NT2/D1 (cell line): ENCODE data around the gene SPOCK1.
"Not testable (repeated sequence)": the region's sequence is repeated elsewhere in the genome, so short reads cannot be mapped to it uniquely, and the experiment has no call there.

Experiments
- DNase-seq: peaks from one replicate; pipeline ENCODE4 v3.0.0-alpha.2; 2011; ENCODE audit warnings: low read depth, low spot score
- H3K27me3 ChIP-seq: 2 replicates; pipeline ENCODE4 v1.6.0; 2011; ENCODE audit warnings: mild to moderate bottlenecking; ENCODE audit not compliant: insufficient read length, insufficient read depth
- H3K36me3 ChIP-seq: 2 replicates; pipeline ENCODE4 v1.6.1; 2011; ENCODE audit warnings: mild to moderate bottlenecking, low read length, mixed read lengths; ENCODE audit not compliant: insufficient read depth, insufficient read length
- H3K4me1 ChIP-seq: 2 replicates; pipeline ENCODE4 v1.5.1; 2011; ENCODE audit not compliant: insufficient read depth, insufficient read length
- H3K4me3 ChIP-seq: 2 replicates; pipeline ENCODE4 v1.5.1; 2011; ENCODE audit warnings: low read depth; ENCODE audit not compliant: insufficient read length
- H3K9ac ChIP-seq: 2 replicates; pipeline ENCODE4 v1.6.0; 2011; ENCODE audit warnings: low read depth; ENCODE audit not compliant: insufficient read length
- H3K9me3 ChIP-seq: 2 replicates; pipeline ENCODE4 v1.5.1; 2011; ENCODE audit warnings: mild to moderate bottlenecking, low read length; ENCODE audit not compliant: insufficient read depth
- SUZ12 ChIP-seq: IDR thresholded peaks from 2 replicates; pipeline ENCODE4 v1.6.1; 2011; ENCODE audit not compliant: insufficient read length, insufficient read depth; ENCODE audit errors: extremely low read depth
- YY1 ChIP-seq: IDR thresholded peaks from 2 replicates; pipeline ENCODE4 v1.6.1; 2011; ENCODE audit not compliant: insufficient read length, insufficient read depth
- ZNF274 ChIP-seq: IDR thresholded peaks from 2 replicates; pipeline ENCODE4 v1.6.1; 2011; ENCODE audit warnings: mild to moderate bottlenecking, low read depth, low read length

SPOCK1 gene

DNA sequence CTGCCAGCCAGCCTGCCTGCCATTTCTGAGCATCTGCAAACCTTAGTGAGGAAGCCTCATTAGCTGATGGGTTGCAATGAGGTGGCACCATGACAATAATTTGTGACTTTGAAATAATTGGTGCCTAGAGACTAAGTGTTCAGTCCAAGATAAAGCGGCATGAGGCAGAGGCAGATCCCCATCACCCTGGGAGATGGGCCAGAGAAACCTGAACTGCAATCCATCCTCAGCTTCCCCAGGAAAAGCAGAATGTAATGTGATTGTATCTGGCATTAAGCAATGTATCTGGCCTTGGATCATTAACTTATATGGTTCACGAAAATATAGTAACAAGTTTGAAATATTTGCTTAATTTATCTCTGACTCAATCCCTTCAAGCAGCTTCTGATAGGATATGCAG is 101.0 kb downstream of the SPOCK1 start:
- no peak overlapping the region for H3K4me3 ChIP-seq
- no peaks in the 10 kb centered on the region for H3K9me3 ChIP-seq
- no peak overlapping the region for H3K9ac ChIP-seq
- no peaks in the 10 kb centered on the region for H3K4me1 ChIP-seq
- TF ChIP-seq SUZ12 (no peak), ZNF274 (no peak), YY1 (no peak)
- no peaks in the 10 kb centered on the region for H3K36me3 ChIP-seq
- no peak for DNase-seq
- no peaks in the 10 kb centered on the region for H3K27me3 ChIP-seq

DNA sequence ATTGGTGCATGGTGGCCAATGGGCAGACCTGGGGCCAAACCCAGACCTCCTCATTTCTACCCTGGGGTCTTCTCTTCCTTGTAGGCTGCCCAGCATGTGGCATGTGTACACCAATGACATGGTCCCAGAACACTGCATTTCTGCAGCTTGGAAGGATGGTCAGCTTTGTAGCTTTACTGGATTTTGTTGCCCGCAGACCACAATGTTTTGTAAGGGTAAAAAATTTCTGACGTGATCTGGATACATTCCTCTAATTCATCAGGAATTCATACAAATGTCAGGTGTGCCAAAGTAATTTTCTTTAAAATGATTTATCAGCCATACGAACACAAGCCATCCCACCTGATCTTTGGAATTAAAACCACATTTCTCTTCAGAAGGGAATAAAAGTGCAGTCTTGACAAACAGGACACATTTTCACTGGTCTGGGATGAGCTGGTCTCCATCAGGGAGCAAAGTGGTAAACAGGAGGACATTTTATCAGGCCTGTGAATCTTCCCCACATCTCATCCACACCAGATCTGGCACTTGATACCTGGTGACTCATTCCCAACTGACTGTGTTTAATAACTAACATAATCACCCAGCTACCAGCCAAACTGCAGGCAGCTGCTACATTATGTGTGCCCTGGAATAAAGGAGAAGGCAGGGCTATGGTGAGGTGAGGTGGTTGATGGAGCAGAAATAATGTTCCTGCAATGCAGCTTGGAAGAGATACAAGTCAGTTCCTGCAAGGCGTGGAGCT is 103.9 kb downstream of the SPOCK1 start:
- Histone ChIP-seq H3K9me3 (no peaks in the 10 kb centered on the region), H3K36me3 (no peaks in the 10 kb centered on the region), H3K27me3 (no peaks in the 10 kb centered on the region), H3K4me1 (no peaks in the 10 kb centered on the region), H3K4me3 (no peak overlapping the region), H3K9ac (no peak overlapping the region)
- no peak for DNase-seq
- TF ChIP-seq YY1 = no peak

DNA sequence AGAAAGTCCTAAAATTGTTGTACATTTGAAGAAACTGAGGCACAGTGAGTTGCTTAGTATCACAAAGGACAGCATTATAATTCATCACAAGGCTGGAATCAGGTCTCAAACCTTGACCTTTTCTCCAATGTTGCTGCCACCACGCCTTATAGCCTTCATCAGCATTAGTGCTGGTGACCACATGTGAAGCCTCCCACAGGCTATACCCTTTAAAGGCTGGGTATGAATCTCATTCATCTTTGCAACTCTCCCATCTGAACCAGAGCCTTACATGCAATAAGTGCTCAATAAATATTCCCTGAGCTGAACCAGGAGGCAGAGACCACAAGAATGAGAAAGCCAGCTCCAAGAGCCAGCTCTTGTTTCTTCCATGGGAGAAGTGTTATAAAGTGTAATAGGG is 104.7 kb downstream of the SPOCK1 start:
- H3K9ac ChIP-seq = no peak overlapping the region
- H3K27me3 ChIP-seq = no peaks in the 10 kb centered on the region
- no peaks in the 10 kb centered on the region for H3K4me1 ChIP-seq
- H3K36me3 ChIP-seq = no peaks in the 10 kb centered on the region
- no peak for DNase-seq
- TF ChIP-seq SUZ12 (no peak), ZNF274 (no peak)
- no peak overlapping the region for H3K4me3 ChIP-seq
- no peaks in the 10 kb centered on the region for H3K9me3 ChIP-seq

DNA sequence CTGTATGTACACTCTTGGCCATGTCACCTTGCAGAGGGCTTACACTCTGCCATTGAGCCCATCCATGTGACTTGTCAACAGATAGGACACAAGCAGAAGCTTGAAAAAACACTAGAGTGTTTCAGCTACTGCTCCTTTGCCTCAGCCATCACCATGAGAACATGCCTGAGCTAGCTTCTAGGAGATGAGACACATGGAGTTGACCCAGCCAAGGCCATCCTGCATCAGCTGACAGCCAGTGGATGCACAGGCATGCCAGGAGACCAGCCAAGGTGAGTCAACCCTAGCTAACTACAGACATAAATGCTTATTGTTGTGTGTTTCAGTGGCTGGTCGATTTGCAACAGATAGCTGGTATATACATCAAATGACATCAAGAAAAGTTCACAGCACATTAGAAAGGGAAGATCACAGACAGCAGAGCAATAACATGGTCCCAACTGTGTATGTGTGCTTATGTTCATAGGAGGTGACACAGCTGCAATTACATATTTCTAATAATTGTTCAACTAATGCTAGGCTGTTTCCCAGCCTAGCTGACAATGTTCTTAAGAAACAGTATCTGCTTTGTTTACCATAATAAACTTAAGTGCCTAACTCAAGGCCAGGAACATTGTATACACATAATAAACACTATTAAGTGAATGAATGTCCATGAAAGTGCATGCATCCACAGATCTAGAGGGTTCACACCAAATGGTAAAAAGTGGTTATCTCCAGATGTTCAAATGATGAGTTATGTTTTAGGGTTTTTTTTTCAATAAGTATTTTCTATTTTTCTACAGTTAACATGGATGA is 105.7 kb downstream of the SPOCK1 start:
- Histone ChIP-seq H3K9ac (no peak overlapping the region), H3K4me3 (no peak overlapping the region), H3K4me1 (no peaks in the 10 kb centered on the region), H3K27me3 (no peaks in the 10 kb centered on the region), H3K9me3 (no peaks in the 10 kb centered on the region), H3K36me3 (no peaks in the 10 kb centered on the region)
- DNase-seq = no peak
- TF ChIP-seq SUZ12 (no peak), YY1 (no peak), ZNF274 (no peak)

DNA sequence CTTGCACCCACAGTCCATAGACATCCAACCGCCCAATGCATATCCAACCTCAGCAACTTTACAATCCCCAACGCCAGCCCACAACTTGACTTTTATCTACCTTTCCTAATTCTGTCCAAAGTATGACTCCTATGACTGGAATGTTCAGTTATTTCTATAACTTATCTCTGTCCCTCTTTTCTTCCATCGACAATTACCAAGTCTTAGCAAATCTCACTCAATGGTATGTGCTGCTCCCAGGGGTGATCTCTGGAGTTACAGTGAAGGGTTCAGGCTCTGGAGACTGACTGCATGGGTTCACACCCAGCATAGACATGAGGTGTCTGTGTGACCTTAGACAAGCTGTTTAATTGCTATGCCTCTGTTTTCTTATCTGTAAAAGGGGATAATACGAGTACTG is 106.9 kb downstream of the SPOCK1 start:
- Histone ChIP-seq H3K9ac (no peak overlapping the region), H3K9me3 (no peaks in the 10 kb centered on the region), H3K36me3 (no peaks in the 10 kb centered on the region), H3K4me3 (no peak overlapping the region), H3K27me3 (no peaks in the 10 kb centered on the region), H3K4me1 (no peaks in the 10 kb centered on the region)
- TF ChIP-seq YY1 (no peak), SUZ12 (no peak), ZNF274 (no peak)
- DNase-seq = no peak

DNA sequence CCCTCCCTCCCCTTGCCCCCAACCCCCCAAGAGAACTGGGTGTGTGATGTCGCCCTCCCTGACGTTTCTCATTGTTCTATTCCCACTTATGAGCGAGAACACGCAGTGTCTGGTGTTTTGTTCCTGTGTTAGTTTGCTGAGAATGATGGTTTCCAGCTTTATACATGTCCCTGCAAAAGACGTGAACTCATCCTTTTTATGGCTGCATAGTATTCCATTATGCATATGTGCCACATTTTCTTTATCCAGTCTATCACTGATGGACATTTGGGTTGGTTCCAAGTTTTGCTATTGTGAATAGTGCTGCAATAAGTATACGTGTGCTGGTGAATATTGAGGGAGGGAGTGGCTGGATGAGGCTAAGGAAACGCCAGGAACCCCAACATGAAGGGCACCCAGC is 108.1 kb downstream of the SPOCK1 start:
- H3K4me3 ChIP-seq, H3K27me3 ChIP-seq, DNase-seq, H3K9ac ChIP-seq, H3K9me3 ChIP-seq, H3K36me3 ChIP-seq, H3K4me1 ChIP-seq: not testable (repeated sequence)

DNA sequence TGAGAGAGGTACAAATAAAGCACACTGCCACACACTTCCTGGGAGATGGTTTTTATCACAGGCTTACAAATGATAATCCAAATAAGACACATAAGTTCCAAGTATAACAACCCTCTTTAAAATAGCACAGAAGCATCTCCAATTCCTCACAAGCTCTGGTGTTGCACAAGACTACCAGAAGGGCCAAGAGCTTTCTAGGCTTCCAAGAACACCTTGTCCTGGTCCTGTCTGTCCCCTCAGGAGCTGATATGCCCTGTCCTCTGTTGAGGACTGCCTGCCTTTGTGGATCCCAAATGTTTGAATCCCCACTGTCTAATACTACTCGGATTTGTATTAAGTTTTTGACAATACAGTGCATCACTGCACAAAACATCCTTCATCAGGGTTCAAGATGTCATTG is 110.1 kb downstream of the SPOCK1 start:
- no peak overlapping the region for H3K4me3 ChIP-seq
- H3K36me3 ChIP-seq = no peaks in the 10 kb centered on the region
- H3K4me1 ChIP-seq = no peaks in the 10 kb centered on the region
- no peak overlapping the region for H3K9ac ChIP-seq
- TF ChIP-seq SUZ12 (no peak), ZNF274 (no peak), YY1 (no peak)
- DNase-seq = no peak
- no peaks in the 10 kb centered on the region for H3K27me3 ChIP-seq
- H3K9me3 ChIP-seq = 0 out of 2 replicates have a peak, but pooled peaks cover 9% of the 10 kb centered on the region
